Upper lobe of right lung (tissue), 1 donor: Measurements from ENCODE around the gene BCL11B. TPM values are rescaled to one million over a fixed set of nuclear protein-coding genes. Genes with fewer than 3 reads are reported as not detected.

Source experiments
- ATAC-seq: fragments of 200-7000 bp; cut with Tn5 transposase; one replicate; pipeline ENCODE4 v1.9.1; 2020; ENCODE audit warnings: mild to moderate bottlenecking, moderate library complexity
- DNase-seq: peaks from one replicate; pipeline ENCODE4 v3.0.0-alpha.2; 2020
- H3K27ac ChIP-seq: fragments of 200-600 bp; one replicate; pipeline ENCODE4 v1.8.0; 2022
- H3K27me3 ChIP-seq: fragments of 200-600 bp; one replicate; pipeline ENCODE4 v1.8.0; 2022; ENCODE audit warnings: mild to moderate bottlenecking
- H3K36me3 ChIP-seq: fragments of 200-600 bp; one replicate; pipeline ENCODE4 v1.8.0; 2022
- H3K4me1 ChIP-seq: fragments of 200-600 bp; one replicate; pipeline ENCODE4 v1.8.0; 2022
- H3K4me3 ChIP-seq: fragments of 200-600 bp; one replicate; pipeline ENCODE4 v1.8.0; 2022; ENCODE audit warnings: mild to moderate bottlenecking
- H3K9me3 ChIP-seq: fragments of 200-600 bp; one replicate; pipeline ENCODE4 v1.8.0; 2022
- CTCF ChIP-seq: fragments of 200-600 bp; IDR thresholded peaks from one replicate; pipeline ENCODE4 v1.8.0; 2022; ENCODE audit warnings: antibody characterized with exemption
- intact Hi-C: fragments of 100-400 bp; cut with DNase I; formaldehyde crosslinking; loops from one replicate; pipeline ENCODE4 v1.11.0; 2022
- total RNA-seq: library from RNA; stranded (reverse); fragmentation: NEBNext Ultra II Directional; extraction: Animal tissue kit (Norgen Biotek cat#: 25700); gene quantifications from one replicate; pipeline ENCODE4 v1.2.1, GENCODE V29; 2021
- donor health status: DM: no; HTN: yes; CAD: no; lungs with severe emphysema.

BCL11B gene
- total RNA-seq, 1 donor from 2014 or later: 2.4 TPM

GRCh38 chr14:99242816-99243721, 28.9 kb downstream of the BCL11B start:
- Histone ChIP-seq H3K27me3 (peaks cover 54% of the 10 kb centered on the region), H3K4me3 (no peak overlapping the region), H3K4me1 (no peaks in the 10 kb centered on the region), H3K27ac (no peak overlapping the region), H3K9me3 (no peaks in the 10 kb centered on the region), H3K36me3 (no peaks in the 10 kb centered on the region)
- intact Hi-C loops: no loop called here
- DNase-seq: no peak
- ATAC-seq: no peak
- no peak for TF ChIP-seq CTCF

- no peak overlapping the region for H3K27ac ChIP-seq
- ATAC-seq (no peak), DNase-seq (no peak)
- H3K9me3 ChIP-seq: no peaks in the 10 kb centered on the region
- peaks cover 46% of the 10 kb centered on the region for H3K27me3 ChIP-seq
- intact Hi-C loops: no loop called here
- H3K4me1 ChIP-seq: no peaks in the 10 kb centered on the region
- no peaks in the 10 kb centered on the region for H3K36me3 ChIP-seq
- no peak for TF ChIP-seq CTCF
- H3K4me3 ChIP-seq: no peak overlapping the region
Observed at GRCh38 chr14:99242238-99242637, 29.8 kb downstream of the BCL11B start.

GRCh38 chr14:99241325-99242010, 30.5 kb downstream of the BCL11B start:
- no peak for ATAC-seq
- Histone ChIP-seq H3K27ac (no peak overlapping the region), H3K27me3 (peaks cover 39% of the 10 kb centered on the region), H3K4me1 (no peaks in the 10 kb centered on the region), H3K36me3 (no peaks in the 10 kb centered on the region), H3K9me3 (no peaks in the 10 kb centered on the region), H3K4me3 (no peak overlapping the region)
- no peak for TF ChIP-seq CTCF
- DNase-seq: no peak
- intact Hi-C loops: no loop called here

- TF ChIP-seq CTCF: no peak
- DNase-seq (no peak), ATAC-seq (no peak)
- intact Hi-C loops: no loop called here
- Histone ChIP-seq H3K4me1 (no peaks in the 10 kb centered on the region), H3K27ac (no peak overlapping the region), H3K4me3 (no peak overlapping the region), H3K36me3 (no peaks in the 10 kb centered on the region), H3K27me3 (peaks cover 36% of the 10 kb centered on the region), H3K9me3 (no peaks in the 10 kb centered on the region)
Observed at GRCh38 chr14:99240627-99241324, 31.2 kb downstream of the BCL11B start.

GRCh38 chr14:99239661-99240092, 32.3 kb downstream of the BCL11B start:
- Histone ChIP-seq H3K9me3 (no peaks in the 10 kb centered on the region), H3K4me1 (no peaks in the 10 kb centered on the region), H3K27me3 (peaks cover 37% of the 10 kb centered on the region), H3K36me3 (no peaks in the 10 kb centered on the region), H3K4me3 (no peak overlapping the region), H3K27ac (no peak overlapping the region)
- ATAC-seq (no peak), DNase-seq (no peak)
- TF ChIP-seq CTCF: no peak
- intact Hi-C loops: no loop called here
